Thymus (tissue), 11 donors: Measurements from ENCODE around the gene PLXNC1. TPM values are rescaled to one million over a fixed set of nuclear protein-coding genes. Genes with fewer than 3 reads are reported as not detected.

Experiments
- DNase-seq, 9 donors: peaks; one replicate each; pipeline ENCODE4 v3.0.0-alpha.2; 2013; ENCODE audit warnings: low spot score in 9 of 9, low read depth in 6 of 9, missing footprints in 1 of 9
- H3K27ac ChIP-seq, 2 donors: one replicate each; pipeline ENCODE4 v1.5.1; 2013; ENCODE audit warnings: control low read depth in 1 of 2, low read depth in 1 of 2, low read length in 1 of 2, mild to moderate bottlenecking in 1 of 2, moderate library complexity in 1 of 2
- H3K27me3 ChIP-seq, 2 donors: one replicate each; pipeline ENCODE4 v1.5.1; 2013; ENCODE audit warnings: low read length in 1 of 2; ENCODE audit not compliant: control insufficient read depth in 2 of 2, insufficient read depth in 1 of 2
- H3K36me3 ChIP-seq, 2 donors: one replicate each; pipeline ENCODE4 v1.5.1; 2013; ENCODE audit warnings: low read length in 1 of 2, mild to moderate bottlenecking in 1 of 2, moderate library complexity in 1 of 2; ENCODE audit not compliant: control insufficient read depth in 2 of 2, insufficient read depth in 2 of 2
- H3K4me1 ChIP-seq, 2 donors: one replicate each; pipeline ENCODE4 v1.5.1; 2013; ENCODE audit warnings: low read length in 2 of 2; ENCODE audit not compliant: control insufficient read depth in 2 of 2, insufficient read depth in 2 of 2
- H3K4me3 ChIP-seq, 2 donors: one replicate each; pipeline ENCODE4 v1.5.1; 2013; ENCODE audit warnings: low read length in 2 of 2, control low read depth in 1 of 2, mild to moderate bottlenecking in 1 of 2
- H3K9me3 ChIP-seq, 2 donors: one replicate each; pipeline ENCODE4 v1.5.1; 2013; ENCODE audit warnings: low read length in 1 of 2, mild to moderate bottlenecking in 1 of 2; ENCODE audit not compliant: control insufficient read depth in 2 of 2, insufficient read depth in 1 of 2
- WGBS: extraction: QIAGEN DNeasy Blood & Tissue Kit; methylation state at CpG from one replicate; pipeline ENCODE4 v1.1.7; 2013; 5-methylcytosine and 5-hydroxymethylcytosine counted together
- polyA plus RNA-seq: library from polyadenylated mRNA; stranded (reverse); fragments of 200-250 nt; gene quantifications from one replicate; pipeline ENCODE4 v1.2.3, GENCODE V29; 2013
- total RNA-seq: library from RNA; stranded (reverse); fragments of 120-200 nt; gene quantifications from one replicate; pipeline ENCODE4 v1.2.4, GENCODE V29; 2013
- donor health status: healthy.

Gene PLXNC1
- total and polyA plus RNA-seq, 2 donors: 3.7 to 11.0 TPM

GRCh38 chr12:94191023-94191422, 42.6 kb downstream of the PLXNC1 start:
- peaks cover 0 to 2% of the 10 kb centered on the region in 2 donors for H3K27me3 ChIP-seq
- H3K4me3 ChIP-seq: no peak overlapping the region
- peaks cover 0 to 6% of the 10 kb centered on the region in 2 donors for H3K9me3 ChIP-seq
- H3K36me3 ChIP-seq: no peaks in the 10 kb centered on the region
- H3K27ac ChIP-seq: no peak overlapping the region
- H3K4me1 ChIP-seq: peaks cover 0 to 6% of the 10 kb centered on the region in 2 donors
- WGBS: 99% methylated on average over 2 of the region's 2 CpGs
- no peak for DNase-seq

- no peak overlapping the region for H3K4me3 ChIP-seq
- H3K27ac ChIP-seq: no peak overlapping the region
- no peaks in the 10 kb centered on the region for H3K27me3 ChIP-seq
- H3K36me3 ChIP-seq: no peaks in the 10 kb centered on the region
- no peak for DNase-seq
- H3K4me1 ChIP-seq: no peaks in the 10 kb centered on the region
- WGBS: 93% methylated on average over 1 of the region's 1 CpG
- H3K9me3 ChIP-seq: peaks cover 0 to 6% of the 10 kb centered on the region in 2 donors
Measured at GRCh38 chr12:94191811-94192210, 43.4 kb downstream of the PLXNC1 start.

- DNase-seq: no peak
- Histone ChIP-seq H3K27me3 (no peaks in the 10 kb centered on the region), H3K27ac (no peak overlapping the region), H3K36me3 (no peaks in the 10 kb centered on the region), H3K9me3 (peaks cover 0 to 6% of the 10 kb centered on the region in 2 donors), H3K4me1 (no peaks in the 10 kb centered on the region), H3K4me3 (no peak overlapping the region)
Measured at GRCh38 chr12:94192506-94192905, 44.1 kb downstream of the PLXNC1 start.

- Histone ChIP-seq H3K4me3 (no peak overlapping the region), H3K27ac (no peak overlapping the region), H3K27me3 (no peaks in the 10 kb centered on the region), H3K9me3 (peaks cover 0 to 6% of the 10 kb centered on the region in 2 donors), H3K4me1 (no peaks in the 10 kb centered on the region), H3K36me3 (no peaks in the 10 kb centered on the region)
- no peak for DNase-seq
- 32% methylated on average over 3 of the region's 3 CpGs for WGBS
Measured at GRCh38 chr12:94193168-94193567, 44.8 kb downstream of the PLXNC1 start.

GRCh38 chr12:94195483-94195882, 47.1 kb downstream of the PLXNC1 start:
- 97% methylated on average over 6 of the region's 6 CpGs for WGBS
- H3K36me3 ChIP-seq: no peaks in the 10 kb centered on the region
- no peaks in the 10 kb centered on the region for H3K27me3 ChIP-seq
- H3K4me3 ChIP-seq: no peak overlapping the region
- DNase-seq: no peak
- H3K9me3 ChIP-seq: peaks cover 0 to 6% of the 10 kb centered on the region in 2 donors
- no peaks in the 10 kb centered on the region for H3K4me1 ChIP-seq
- H3K27ac ChIP-seq: no peak overlapping the region

GRCh38 chr12:94198469-94198868, 50.1 kb downstream of the PLXNC1 start:
- no peaks in the 10 kb centered on the region for H3K36me3 ChIP-seq
- no peak for DNase-seq
- WGBS: 95% methylated on average over 5 of the region's 5 CpGs
- H3K4me1 ChIP-seq: peaks cover 6 to 10% of the 10 kb centered on the region in 2 donors
- no peak overlapping the region for H3K4me3 ChIP-seq
- H3K9me3 ChIP-seq: peaks cover 0 to 6% of the 10 kb centered on the region in 2 donors
- H3K27me3 ChIP-seq: no peaks in the 10 kb centered on the region
- H3K27ac ChIP-seq: no peak overlapping the region

- peaks cover 6 to 10% of the 10 kb centered on the region in 2 donors for H3K4me1 ChIP-seq
- 88% methylated on average over 9 of the region's 9 CpGs for WGBS
- no peak overlapping the region for H3K27ac ChIP-seq
- peaks cover 0 to 2% of the 10 kb centered on the region in 2 donors for H3K9me3 ChIP-seq
- no peaks in the 10 kb centered on the region for H3K36me3 ChIP-seq
- H3K4me3 ChIP-seq: no peak overlapping the region
- no peaks in the 10 kb centered on the region for H3K27me3 ChIP-seq
- no peak for DNase-seq
Measured at GRCh38 chr12:94198872-94199271, 50.5 kb downstream of the PLXNC1 start.

GRCh38 chr12:94200069-94200468, 51.7 kb downstream of the PLXNC1 start:
- Histone ChIP-seq H3K4me3 (no peak overlapping the region), H3K36me3 (no peaks in the 10 kb centered on the region)
- WGBS: 98% methylated on average over 5 of the region's 5 CpGs

GRCh38 chr12:94200695-94201094, 52.3 kb downstream of the PLXNC1 start:
- Histone ChIP-seq H3K36me3 (no peaks in the 10 kb centered on the region), H3K9me3 (no peaks in the 10 kb centered on the region), H3K4me1 (peaks cover 6 to 15% of the 10 kb centered on the region in 2 donors), H3K27ac (no peak overlapping the region), H3K27me3 (no peaks in the 10 kb centered on the region), H3K4me3 (no peak overlapping the region)
- WGBS: 99% methylated on average over 1 of the region's 1 CpG
- DNase-seq: no peak

More at GRCh38 chr12:94200069-94200468, 51.7 kb downstream of the PLXNC1 start:
- peaks cover 6 to 12% of the 10 kb centered on the region in 2 donors for H3K4me1 ChIP-seq
- DNase-seq: no peak
- H3K27me3 ChIP-seq: no peaks in the 10 kb centered on the region
- H3K27ac ChIP-seq: no peak overlapping the region
- no peaks in the 10 kb centered on the region for H3K9me3 ChIP-seq
